Rectal smooth muscle tissue (tissue), 1 donor: ENCODE results near the gene GMDS.

Experiments used
- H3K27ac ChIP-seq: one replicate; pipeline ENCODE4 v1.7.0; 2013; ENCODE audit warnings: low read depth, low read length, inconsistent platforms
- H3K27me3 ChIP-seq: one replicate; pipeline ENCODE4 v1.7.0; 2013; ENCODE audit warnings: low read length; ENCODE audit not compliant: control insufficient read depth, insufficient read depth
- H3K36me3 ChIP-seq: one replicate; pipeline ENCODE4 v1.7.0; 2013; ENCODE audit warnings: low read length; ENCODE audit not compliant: control insufficient read depth, insufficient read depth
- H3K4me1 ChIP-seq: one replicate; pipeline ENCODE4 v1.7.0; 2013; ENCODE audit warnings: low read length; ENCODE audit not compliant: control insufficient read depth, insufficient read depth
- H3K4me3 ChIP-seq: one replicate; pipeline ENCODE4 v1.7.0; 2013; ENCODE audit warnings: low read length
- H3K9ac ChIP-seq: one replicate; pipeline ENCODE4 v1.7.0; 2013; ENCODE audit warnings: low read length

GMDS gene

GRCh38 chr6:1598886-1599285, 646.5 kb downstream of the GMDS start:
- Histone ChIP-seq H3K4me1 (no peaks in the 10 kb centered on the region), H3K27me3 (peaks cover 17% of the 10 kb centered on the region), H3K4me3 (no peak overlapping the region), H3K36me3 (no peaks in the 10 kb centered on the region), H3K27ac (no peak overlapping the region), H3K9ac (no peak overlapping the region)

- Histone ChIP-seq H3K4me1 (no peaks in the 10 kb centered on the region), H3K27me3 (peaks cover 19% of the 10 kb centered on the region), H3K9ac (no peak overlapping the region), H3K4me3 (no peak overlapping the region), H3K27ac (no peak overlapping the region), H3K36me3 (no peaks in the 10 kb centered on the region)
These were observed 647.0 kb downstream of the GMDS start for GRCh38 chr6:1598433-1598832.

- Histone ChIP-seq H3K27ac (no peak overlapping the region), H3K27me3 (peaks cover 19% of the 10 kb centered on the region), H3K9ac (no peak overlapping the region)
These were observed 647.5 kb downstream of the GMDS start for GRCh38 chr6:1597924-1598323.

GRCh38 chr6:1597121-1597744, 648.2 kb downstream of the GMDS start:
- Histone ChIP-seq H3K4me1 (no peaks in the 10 kb centered on the region), H3K4me3 (no peak overlapping the region), H3K9ac (no peak overlapping the region), H3K27me3 (peaks cover 19% of the 10 kb centered on the region), H3K27ac (no peak overlapping the region), H3K36me3 (no peaks in the 10 kb centered on the region)

More at GRCh38 chr6:1597924-1598323, 647.5 kb downstream of the GMDS start:
- H3K4me3 ChIP-seq: no peak overlapping the region
- H3K36me3 ChIP-seq: no peaks in the 10 kb centered on the region
- H3K4me1 ChIP-seq: no peaks in the 10 kb centered on the region

- no peak overlapping the region for H3K4me3 ChIP-seq
- H3K27me3 ChIP-seq: peaks cover 14% of the 10 kb centered on the region
- no peak overlapping the region for H3K9ac ChIP-seq
These were observed 649.1 kb downstream of the GMDS start for GRCh38 chr6:1596088-1596852.

GRCh38 chr6:1595271-1596087, 649.9 kb downstream of the GMDS start:
- no peak overlapping the region for H3K4me3 ChIP-seq
- peaks cover 14% of the 10 kb centered on the region for H3K27me3 ChIP-seq
- no peak overlapping the region for H3K9ac ChIP-seq
- H3K4me1 ChIP-seq: no peaks in the 10 kb centered on the region
- H3K36me3 ChIP-seq: no peaks in the 10 kb centered on the region
- no peak overlapping the region for H3K27ac ChIP-seq

More at GRCh38 chr6:1596088-1596852, 649.1 kb downstream of the GMDS start:
- Histone ChIP-seq H3K36me3 (no peaks in the 10 kb centered on the region), H3K27ac (no peak overlapping the region), H3K4me1 (no peaks in the 10 kb centered on the region)

GRCh38 chr6:1594445-1595200, 650.8 kb downstream of the GMDS start:
- H3K9ac ChIP-seq: no peak overlapping the region
- no peaks in the 10 kb centered on the region for H3K36me3 ChIP-seq
- H3K27ac ChIP-seq: no peak overlapping the region
- no peaks in the 10 kb centered on the region for H3K4me1 ChIP-seq
- H3K27me3 ChIP-seq: peaks cover 14% of the 10 kb centered on the region
- H3K4me3 ChIP-seq: no peak overlapping the region

GRCh38 chr6:1593958-1594314, 651.5 kb downstream of the GMDS start:
- Histone ChIP-seq H3K27ac (no peak overlapping the region), H3K27me3 (peaks cover 14% of the 10 kb centered on the region), H3K9ac (no peak overlapping the region), H3K36me3 (no peaks in the 10 kb centered on the region), H3K4me1 (no peaks in the 10 kb centered on the region), H3K4me3 (no peak overlapping the region)

GRCh38 chr6:1593286-1593957, 652.0 kb downstream of the GMDS start:
- H3K27me3 ChIP-seq: peaks cover 14% of the 10 kb centered on the region
- no peaks in the 10 kb centered on the region for H3K4me1 ChIP-seq
- no peak overlapping the region for H3K9ac ChIP-seq
- no peak overlapping the region for H3K4me3 ChIP-seq
- no peak overlapping the region for H3K27ac ChIP-seq
- no peaks in the 10 kb centered on the region for H3K36me3 ChIP-seq

- Histone ChIP-seq H3K27me3 (peaks cover 14% of the 10 kb centered on the region), H3K9ac (no peak overlapping the region), H3K4me1 (no peaks in the 10 kb centered on the region), H3K4me3 (no peak overlapping the region), H3K27ac (no peak overlapping the region), H3K36me3 (no peaks in the 10 kb centered on the region)
These were observed 652.6 kb downstream of the GMDS start for GRCh38 chr6:1592852-1593251.

- H3K4me3 ChIP-seq: no peak overlapping the region
- no peak overlapping the region for H3K27ac ChIP-seq
- H3K36me3 ChIP-seq: no peaks in the 10 kb centered on the region
- H3K27me3 ChIP-seq: peaks cover 14% of the 10 kb centered on the region
- H3K4me1 ChIP-seq: no peaks in the 10 kb centered on the region
- H3K9ac ChIP-seq: no peak overlapping the region
These were observed 653.5 kb downstream of the GMDS start for GRCh38 chr6:1591926-1592325.
